Vagina (tissue), 2 donors: Measurements from ENCODE around the gene RCL1. TPM values are rescaled to one million over a fixed set of nuclear protein-coding genes. Genes with fewer than 3 reads are reported as not detected.

Source experiments
- microRNA-seq: library from miRNA; unstranded; fragments of <30 nt; microRNA quantifications from one replicate; pipeline ENCODE4, GENCODE V29; 2017; ENCODE audit warnings: borderline number of aligned reads, borderline replicate concordance
- small RNA-seq: library from RNA; depleted of rRNA; stranded (forward); fragments of <200 nt; gene quantifications from one replicate; pipeline ENCODE3, GENCODE V24; 2016
- total RNA-seq: library from RNA; depleted of rRNA; stranded (reverse); fragments of >200 nt; gene quantifications from one replicate; pipeline ENCODE4 v1.2.3, GENCODE V29; 2016

Gene RCL1
- total RNA-seq, 1 donor from 2014 or later = 24.8 TPM

Small RNA genes lying within 50 kb of the gene (microRNA-seq; reads per million reads assigned to microRNA genes)
- 101 reads per million, percentile 53 among the genes with 10 or more reads in this experiment for gene MIR101-2

Small RNA genes lying within 50 kb of the gene (small RNA-seq; reads per million reads assigned to genes)
- gene AL158147.1 (not detected), gene MIR101-2 (not detected)

Other genes with a start within 250 kb of the RCL1 start
- 7.1 TPM for gene PLPP6, start 130.7 kb upstream of the RCL1 start, total RNA-seq
- 3.9 TPM for gene SPATA6L, start 126.5 kb upstream of the RCL1 start, total RNA-seq
- gene CDC37L1, start 113.4 kb upstream of the RCL1 start, total RNA-seq = 23.8 TPM
- gene AK3, start 51.7 kb upstream of the RCL1 start, total RNA-seq = 72.4 TPM
- 25.8 TPM for gene JAK2, start 192.3 kb downstream of the RCL1 start, total RNA-seq